ENCODE results near the gene PRPH2. TPM values are rescaled to one million over a fixed set of nuclear protein-coding genes. Genes with fewer than 3 reads are reported as not detected.
"Not testable (repeated sequence)": the region's sequence is repeated elsewhere in the genome, so short reads cannot be mapped to it uniquely, and the experiment has no call there.

The PRPH2 gene
- total and polyA plus RNA-seq, 2 donors (not counting 3 experiments of a cell fraction or from before 2014, with no cell fraction given) = 0.40 to 0.46 TPM

DNA sequence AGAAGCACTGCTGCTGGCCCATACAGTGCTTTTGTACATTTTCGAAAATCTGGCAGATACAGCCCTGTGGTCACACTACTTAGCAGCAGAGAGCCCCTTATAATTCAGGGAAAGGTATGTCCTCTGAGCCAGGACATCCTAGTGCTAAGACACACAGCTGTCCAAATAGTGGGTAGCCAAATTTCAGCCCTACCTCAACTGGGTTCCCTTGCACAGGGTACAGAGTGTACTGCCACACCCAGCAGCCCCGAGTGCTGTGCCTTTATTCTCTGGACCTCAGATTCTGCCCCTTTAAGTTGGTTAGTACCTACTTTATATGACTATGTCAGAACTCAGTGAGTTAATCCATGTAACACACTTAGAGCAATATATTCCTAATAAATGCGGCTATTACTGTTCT, 47.6 kb downstream of the PRPH2 start:
- BruUV-seq (replicated peaks) = no TSS peak
- Histone ChIP-seq H3K9ac (replicated peaks; ENCODE audit: extremely low read depth, insufficient read depth, low read length) (no peak overlapping the region), H2AFZ (ENCODE audit: low read depth, low read length) (no peak overlapping the region), H3K9me3 (replicated peaks; ENCODE audit: control insufficient read depth, insufficient read depth, low read length) (no peaks in the 10 kb centered on the region), H4K20me1 (replicated peaks; ENCODE audit: control insufficient read depth, extremely low read depth, insufficient read depth, low read length) (no peaks in the 10 kb centered on the region), H3K79me2 (ENCODE audit: control insufficient read depth, insufficient read depth, low read length) (no peaks in the 10 kb centered on the region), H3K4me2 (ENCODE audit: insufficient read depth, low read length) (no peak overlapping the region), H3K4me3 (replicated peaks in 1 of 3; ENCODE audit: insufficient read depth in 1 of 3, low read depth in 1 of 3, low read length in 3 of 3) (no peak overlapping the region), H3K36me3 (ENCODE audit: control insufficient read depth in 2 of 2, extremely low read depth in 1 of 2, insufficient read depth in 2 of 2, low read length in 2 of 2) (peaks cover 22% of the 10 kb centered on the region in 2 experiments), H3K27ac (ENCODE audit: insufficient read depth, low read depth, low read length) (no peak overlapping the region), H3K9me1 (replicated peaks; ENCODE audit: control insufficient read depth, extremely low read depth, insufficient read depth, low read length) (no peaks in the 10 kb centered on the region), H3K4me1 (ENCODE audit: control insufficient read depth, extremely low read depth, insufficient read depth, low read length) (no peaks in the 10 kb centered on the region), H3K27me3 (ENCODE audit: control insufficient read depth in 2 of 2, insufficient read depth in 2 of 2, low read length in 2 of 2) (no peaks in the 10 kb centered on the region)
- TF ChIP-seq POLR2AphosphoS5 (IDR thresholded peaks at IDR 0.05; ENCODE audit: insufficient read depth, low read depth, low read length) (no peak), POLR2A (IDR thresholded peaks at IDR 0.05; ENCODE audit: low read depth, low read length) (no peak), GATA2 (IDR thresholded peaks at IDR 0.05; ENCODE audit: insufficient read depth, insufficient read length, low read depth, low read length) (no peak)
- TF ChIP-seq, protein P1, sequence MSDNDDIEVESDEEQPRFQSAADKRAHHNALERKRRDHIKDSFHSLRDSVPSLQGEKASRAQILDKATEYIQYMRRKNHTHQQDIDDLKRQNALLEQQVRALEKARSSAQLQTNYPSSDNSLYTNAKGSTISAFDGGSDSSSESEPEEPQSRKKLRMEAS (IDR thresholded peaks at IDR 0.05; ENCODE audit: insufficient read depth, insufficient read length) = no peak
- FAIRE-seq (no peak), DNase-seq (ENCODE audit: low read depth, low spot score) (no peak)
- dilution Hi-C loops (cut with MboI; ENCODE audit: extremely low pct_ligation_motif_present, low sequenced_read_pairs) (no loop called here), intact Hi-C loops (cut with micrococcal nuclease) (no loop called here)
- CTCF ChIA-PET = interaction anchor here (1.2 to 1.5 kb wide), 2 partner anchors 13 to 51 kb away, joined by 6 read pairs; no protein-coding TSS in a partner anchor
- POLR2A ChIA-PET = no interaction called here

DNA sequence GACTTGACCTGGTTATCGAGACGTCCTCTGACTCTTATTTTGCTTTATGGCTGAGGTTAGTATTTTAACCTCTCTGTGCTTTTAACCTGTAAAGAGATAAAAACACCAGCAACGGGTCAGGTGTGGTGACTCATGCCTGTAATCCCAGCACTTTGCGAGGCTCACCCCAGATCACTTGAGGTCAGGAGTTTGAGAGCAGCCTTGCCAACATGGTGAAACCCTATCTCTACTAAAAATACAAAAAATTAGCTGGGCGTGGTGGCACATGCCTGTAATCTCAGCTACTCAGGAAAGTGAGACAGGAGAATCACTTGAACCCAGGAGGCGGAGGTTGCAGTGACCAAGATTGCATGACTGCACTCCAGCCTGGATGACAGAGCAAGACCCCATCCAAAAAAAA, 48.0 kb downstream of the PRPH2 start:
- DNase-seq (ENCODE audit: low read depth, low spot score); BruUV-seq (replicated peaks); H3K4me3 ChIP-seq (replicated peaks in 1 of 3; ENCODE audit: insufficient read depth in 1 of 3, low read depth in 1 of 3, low read length in 3 of 3); H3K4me1 ChIP-seq (ENCODE audit: control insufficient read depth, extremely low read depth, insufficient read depth, low read length); H3K4me2 ChIP-seq (ENCODE audit: insufficient read depth, low read length); H3K27ac ChIP-seq (ENCODE audit: insufficient read depth, low read depth, low read length); H3K9me3 ChIP-seq (replicated peaks; ENCODE audit: control insufficient read depth, insufficient read depth, low read length); H3K79me2 ChIP-seq (ENCODE audit: control insufficient read depth, insufficient read depth, low read length); H3K27me3 ChIP-seq (ENCODE audit: control insufficient read depth in 2 of 2, insufficient read depth in 2 of 2, low read length in 2 of 2); H3K9me1 ChIP-seq (replicated peaks; ENCODE audit: control insufficient read depth, extremely low read depth, insufficient read depth, low read length); intact Hi-C loops (cut with micrococcal nuclease); H4K20me1 ChIP-seq (replicated peaks; ENCODE audit: control insufficient read depth, extremely low read depth, insufficient read depth, low read length); H2AFZ ChIP-seq (ENCODE audit: low read depth, low read length); H3K9ac ChIP-seq (replicated peaks; ENCODE audit: extremely low read depth, insufficient read depth, low read length); dilution Hi-C loops (cut with MboI; ENCODE audit: extremely low pct_ligation_motif_present, low sequenced_read_pairs); CTCF ChIA-PET; FAIRE-seq; POLR2A ChIA-PET: not testable (repeated sequence)
- peaks cover 24 to 25% of the 10 kb centered on the region in 2 experiments for H3K36me3 ChIP-seq (ENCODE audit: control insufficient read depth in 2 of 2, extremely low read depth in 1 of 2, insufficient read depth in 2 of 2, low read length in 2 of 2)

All from endothelial cell of umbilical vein (primary cell).